ENCODE measurements around the gene SFXN5.

- TF ChIP-seq CTCF (conservative IDR thresholded peaks at IDR 0.05 in 1 of 2, IDR thresholded peaks at IDR 0.05 in 1 of 2; ENCODE audit: extremely low read depth in 1 of 2, insufficient read depth in 1 of 2, low read depth in 1 of 2, low read length in 2 of 2), result no peak
- TF ChIP-seq EZH2 (IDR thresholded peaks at IDR 0.05; ENCODE audit: borderline replicate concordance, low read length), result no peak
These were observed 50.0 kb downstream of the SFXN5 start for GRCh38 chr2:73021371-73022010.
